Measurements from ENCODE around the gene AGBL4.
"Not testable (repeated sequence)": the region's sequence is repeated elsewhere in the genome, so short reads cannot be mapped to it uniquely, and the experiment has no call there.

The AGBL4 gene

DNA sequence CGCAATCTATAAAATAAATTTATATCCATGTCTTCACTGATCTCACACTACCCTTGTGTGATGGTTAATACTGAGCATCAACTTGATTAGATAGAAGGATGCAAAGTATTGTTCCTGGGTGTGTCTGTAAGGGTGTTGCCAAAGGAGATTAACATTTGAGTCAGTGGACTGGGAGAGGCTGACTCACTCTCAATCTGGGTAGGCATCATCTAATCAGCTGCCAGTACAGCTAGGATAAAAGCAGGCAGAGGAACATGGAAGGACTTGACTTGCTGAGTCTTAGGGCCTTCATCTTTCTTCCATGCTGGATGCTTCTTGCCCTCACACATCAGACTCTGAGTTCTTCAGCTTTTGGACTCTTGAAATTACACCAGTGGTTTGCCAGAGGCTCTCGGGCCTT lies 615.4 kb downstream of the AGBL4 start:
- no peak for DNase-seq

DNA sequence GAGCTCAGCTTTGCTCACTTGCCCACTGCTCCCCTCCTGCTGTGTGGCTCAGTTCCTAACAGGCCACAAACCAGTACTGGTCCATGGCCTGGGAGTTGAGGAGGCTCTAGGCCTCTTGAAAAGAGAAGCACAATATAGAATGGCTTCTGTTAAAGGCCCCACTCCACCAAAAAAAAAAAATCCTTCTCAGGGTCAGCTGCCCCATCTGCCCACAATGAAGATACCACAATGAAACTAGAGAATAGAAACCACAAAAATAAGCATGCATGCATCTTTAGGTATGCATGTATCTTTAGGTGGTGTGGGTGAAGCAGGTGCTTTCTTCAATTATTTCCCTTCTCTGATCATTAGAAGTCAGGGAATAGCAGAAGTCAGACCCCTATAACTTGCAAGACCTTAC lies 626.7 kb downstream of the AGBL4 start:
- DNase-seq: no peak

DNA sequence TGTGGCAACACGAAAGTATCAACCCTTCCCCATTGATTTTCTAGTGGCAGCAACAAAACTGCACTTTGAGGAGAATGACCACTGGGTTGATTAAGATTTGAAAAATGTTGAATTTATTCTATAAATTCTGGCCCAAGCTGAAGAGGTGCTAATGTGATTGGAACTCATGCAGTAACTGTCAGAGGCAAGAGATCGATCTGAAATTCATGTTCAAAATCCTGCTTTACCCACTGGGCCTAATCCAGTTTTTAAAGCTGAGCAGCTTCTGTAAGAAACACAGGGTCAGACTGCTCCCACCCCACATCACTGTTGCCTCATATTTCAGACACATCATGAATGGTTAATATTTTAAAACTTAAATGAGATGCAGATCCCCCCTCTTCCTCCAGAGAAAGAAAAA lies 629.6 kb downstream of the AGBL4 start:
- DNase-seq: no peak

DNA sequence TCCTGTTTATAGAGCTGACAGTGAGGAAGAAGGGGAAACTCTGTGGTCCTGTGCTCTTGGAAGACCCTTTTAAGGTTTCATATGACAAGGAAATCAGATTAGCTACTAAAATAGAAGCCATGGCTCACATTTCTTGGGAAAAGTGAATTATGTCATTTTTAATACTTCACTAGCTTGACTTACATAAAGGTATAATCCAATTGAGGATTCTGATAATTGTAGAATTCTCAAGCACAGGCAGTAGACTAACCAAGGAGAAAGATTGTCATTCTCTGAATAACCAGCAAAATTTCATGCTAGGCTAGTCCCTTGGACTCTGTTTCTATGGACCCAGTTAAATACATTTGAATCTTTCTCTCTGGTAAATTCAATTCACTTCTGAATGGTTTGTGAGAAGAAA lies 634.1 kb downstream of the AGBL4 start:
- no peak for DNase-seq

DNA sequence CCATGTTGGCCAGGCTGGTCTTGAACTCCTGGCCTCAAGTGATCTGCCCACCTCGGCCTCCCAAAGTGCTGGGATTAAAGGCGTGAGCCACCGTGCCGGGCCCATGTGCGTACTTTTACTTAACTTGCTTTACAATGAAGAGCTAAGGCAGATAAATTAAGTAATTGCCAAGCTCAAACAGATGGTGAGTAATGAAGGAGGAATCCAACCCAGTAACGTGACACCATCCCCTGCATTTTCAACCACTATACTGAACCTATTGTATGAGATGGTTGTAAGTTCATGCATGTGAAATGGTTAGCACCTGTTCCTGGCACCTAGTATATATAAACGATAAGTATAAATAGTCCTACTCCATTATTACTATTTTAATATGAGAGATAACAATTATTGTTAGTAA lies 659.1 kb downstream of the AGBL4 start:
- no peak for DNase-seq

DNA sequence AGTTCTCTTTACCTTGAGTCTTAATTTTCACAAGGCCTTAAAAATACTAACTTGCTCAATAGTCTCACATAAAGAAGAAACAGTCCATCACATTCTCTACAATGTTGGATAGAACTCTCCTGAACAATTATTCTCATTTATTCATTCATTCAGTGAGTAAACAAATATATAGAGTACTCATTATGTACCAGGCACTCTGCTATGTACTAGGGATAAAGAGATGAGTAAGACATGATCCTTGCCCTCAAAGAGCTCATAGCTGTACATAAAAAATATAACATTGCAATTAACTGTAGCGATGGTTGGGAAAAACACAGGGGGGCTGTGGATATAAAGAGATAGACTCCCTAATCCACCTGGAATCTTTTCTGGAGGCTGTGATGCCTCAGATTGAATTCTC lies 660.1 kb downstream of the AGBL4 start:
- DNase-seq: no peak

DNA sequence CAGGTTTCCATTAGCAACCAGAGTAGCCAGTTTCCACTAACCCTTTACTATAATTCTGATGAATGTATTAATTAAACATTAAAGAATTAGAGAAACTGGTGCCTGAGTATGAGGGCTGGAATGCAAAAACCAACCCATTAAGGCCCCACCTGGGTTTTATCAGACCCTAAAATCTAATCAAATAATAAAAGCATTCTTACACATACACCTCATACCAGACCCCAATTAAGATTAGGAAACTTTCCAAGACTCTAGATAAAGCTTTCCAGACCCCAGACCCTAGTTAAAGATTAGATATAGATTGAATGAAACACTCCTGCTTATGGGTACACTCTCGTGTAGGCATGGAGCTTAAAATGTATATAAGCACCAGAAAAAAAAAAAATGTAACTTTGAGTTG lies 665.7 kb downstream of the AGBL4 start:
- no peak for DNase-seq

DNA sequence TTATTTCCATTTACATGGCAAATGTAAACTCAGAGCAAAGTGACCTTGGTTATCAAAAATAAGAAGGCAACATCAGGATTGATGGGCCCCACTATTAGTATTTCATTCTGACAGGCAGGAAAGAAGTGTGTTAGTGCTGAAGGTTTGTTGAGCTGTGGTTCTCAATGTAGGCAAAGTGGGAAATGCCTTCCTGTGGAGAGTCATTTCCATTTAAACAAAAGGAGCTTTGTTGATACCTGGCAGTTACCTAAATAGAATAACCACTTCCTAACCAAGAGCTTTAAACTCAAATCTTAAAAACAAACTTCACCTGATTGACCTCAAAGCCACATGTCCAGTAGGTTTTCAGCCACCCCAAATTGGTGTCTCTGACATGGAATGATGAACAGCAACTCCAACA lies 667.2 kb downstream of the AGBL4 start:
- DNase-seq: no peak

DNA sequence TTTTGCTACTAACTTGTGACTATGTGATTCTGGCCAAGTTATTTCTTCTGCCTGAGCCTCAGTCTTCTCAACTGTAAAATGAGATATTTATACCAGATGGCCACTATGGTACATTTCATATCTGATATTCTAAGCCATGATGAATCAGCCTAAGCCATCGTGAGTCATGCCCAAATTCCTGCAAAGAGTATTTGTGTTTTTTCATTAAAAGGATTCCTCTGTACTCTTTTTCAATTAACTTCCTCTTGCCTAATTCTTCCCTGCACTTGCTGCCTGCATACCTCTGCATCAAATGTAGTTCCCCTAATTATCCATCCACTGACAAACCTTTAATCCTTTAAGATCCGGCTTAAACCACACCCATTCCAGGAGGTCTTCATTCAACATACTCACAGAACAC lies 672.0 kb downstream of the AGBL4 start:
- DNase-seq: no peak

DNA sequence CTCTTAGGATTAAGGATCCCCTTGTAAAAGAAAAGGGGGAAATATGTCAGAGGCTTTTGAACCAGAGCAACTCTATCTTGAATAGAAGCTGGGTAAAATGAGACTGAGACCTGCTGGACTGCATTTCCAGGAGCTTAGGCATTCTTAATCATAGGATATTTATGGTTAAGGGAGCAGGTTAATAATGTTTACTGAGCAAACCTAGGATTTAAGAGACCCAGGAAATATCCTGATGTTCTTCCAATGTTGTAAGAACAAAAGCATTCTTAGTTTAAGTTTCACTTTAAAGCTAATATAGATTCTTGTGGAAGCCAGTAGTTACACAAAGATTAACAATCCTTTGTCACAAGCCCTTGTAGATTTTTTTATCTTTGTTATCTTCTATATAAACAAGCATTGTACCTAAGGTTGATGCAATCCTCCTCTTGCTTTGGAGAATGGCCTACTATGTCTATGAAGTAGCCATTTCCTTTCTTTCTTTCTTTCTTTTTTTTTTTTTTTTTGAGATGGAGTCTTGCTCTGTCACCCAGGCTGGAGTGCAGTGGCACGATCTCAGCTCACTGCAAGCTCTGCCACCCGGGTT lies 676.9 kb downstream of the AGBL4 start:
- DNase-seq: no peak

DNA sequence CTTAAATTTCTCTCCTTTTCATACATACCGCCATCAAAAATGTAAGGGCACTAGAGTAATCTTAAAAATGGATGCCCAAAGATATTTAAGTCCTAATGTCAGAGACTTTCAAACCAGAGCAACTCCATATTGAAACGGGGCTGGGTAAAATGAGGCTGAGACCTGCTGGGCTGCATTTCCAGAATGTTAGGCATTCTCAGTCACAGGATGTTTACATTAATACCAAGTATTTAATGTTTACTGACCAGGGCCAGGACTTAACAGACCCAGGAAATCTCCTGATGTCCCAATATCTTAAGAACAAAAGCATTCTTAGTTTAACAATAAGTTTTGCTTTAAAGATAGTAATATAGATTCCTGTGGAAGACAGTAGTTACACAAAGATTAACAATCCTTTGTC lies 683.2 kb downstream of the AGBL4 start:
- DNase-seq: no peak

DNA sequence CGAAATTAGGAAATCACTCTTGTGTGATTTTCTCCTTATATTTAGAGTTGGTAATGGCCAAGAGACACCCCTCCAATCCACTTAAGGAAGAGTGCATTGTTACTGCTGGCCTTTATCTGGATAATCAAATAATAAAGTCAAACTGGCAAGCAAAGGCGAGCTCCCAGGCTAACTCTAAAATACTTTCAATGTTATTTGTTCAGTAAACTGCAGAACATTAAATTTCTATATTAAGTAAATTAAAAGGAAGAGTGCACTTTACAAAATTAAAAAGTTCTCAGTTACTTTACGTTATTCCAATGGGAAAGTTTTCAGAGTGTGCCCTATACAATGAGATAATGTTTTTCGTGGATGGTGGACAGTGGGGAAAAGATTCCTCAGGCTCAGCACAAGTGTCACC lies 684.7 kb downstream of the AGBL4 start:
- no peak for DNase-seq

DNA sequence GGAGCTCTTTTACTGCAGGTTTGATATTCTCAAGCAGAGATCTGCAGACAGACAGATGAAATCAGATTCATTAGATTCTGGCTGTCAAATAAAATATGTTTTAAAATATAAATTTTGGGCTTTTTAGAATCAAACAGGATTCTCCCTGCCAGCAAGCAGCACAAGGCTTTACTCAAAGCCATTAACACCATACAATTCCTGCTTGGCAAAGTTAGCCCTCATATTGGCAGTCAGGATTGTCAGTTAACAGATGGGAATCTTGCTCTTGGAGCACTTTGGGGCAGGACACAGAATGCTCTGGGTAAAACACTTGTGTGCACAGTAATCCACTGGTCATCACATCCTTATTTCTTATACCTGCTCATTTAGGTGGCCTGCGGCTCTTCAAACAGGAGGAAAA lies 686.5 kb downstream of the AGBL4 start:
- no peak for DNase-seq

DNA sequence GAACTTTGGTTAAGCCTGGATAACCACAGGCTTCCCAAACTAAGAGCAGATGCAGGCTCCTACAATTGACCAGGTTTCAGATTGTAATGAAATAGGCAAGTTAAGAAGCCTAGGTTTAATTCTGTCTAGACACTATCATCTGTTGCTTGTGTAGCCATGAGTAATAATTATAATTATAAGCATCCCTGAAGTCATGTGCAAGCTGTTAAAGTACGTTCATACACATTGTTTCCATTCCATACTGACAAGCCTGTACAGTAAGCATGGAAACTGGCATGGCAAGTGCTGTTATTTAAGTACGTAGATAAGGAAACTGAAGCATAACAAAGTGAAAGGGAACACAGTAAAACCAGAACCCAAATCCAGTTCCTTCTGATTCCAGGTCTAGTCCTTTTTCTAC lies 689.8 kb downstream of the AGBL4 start:
- no peak for DNase-seq

DNA sequence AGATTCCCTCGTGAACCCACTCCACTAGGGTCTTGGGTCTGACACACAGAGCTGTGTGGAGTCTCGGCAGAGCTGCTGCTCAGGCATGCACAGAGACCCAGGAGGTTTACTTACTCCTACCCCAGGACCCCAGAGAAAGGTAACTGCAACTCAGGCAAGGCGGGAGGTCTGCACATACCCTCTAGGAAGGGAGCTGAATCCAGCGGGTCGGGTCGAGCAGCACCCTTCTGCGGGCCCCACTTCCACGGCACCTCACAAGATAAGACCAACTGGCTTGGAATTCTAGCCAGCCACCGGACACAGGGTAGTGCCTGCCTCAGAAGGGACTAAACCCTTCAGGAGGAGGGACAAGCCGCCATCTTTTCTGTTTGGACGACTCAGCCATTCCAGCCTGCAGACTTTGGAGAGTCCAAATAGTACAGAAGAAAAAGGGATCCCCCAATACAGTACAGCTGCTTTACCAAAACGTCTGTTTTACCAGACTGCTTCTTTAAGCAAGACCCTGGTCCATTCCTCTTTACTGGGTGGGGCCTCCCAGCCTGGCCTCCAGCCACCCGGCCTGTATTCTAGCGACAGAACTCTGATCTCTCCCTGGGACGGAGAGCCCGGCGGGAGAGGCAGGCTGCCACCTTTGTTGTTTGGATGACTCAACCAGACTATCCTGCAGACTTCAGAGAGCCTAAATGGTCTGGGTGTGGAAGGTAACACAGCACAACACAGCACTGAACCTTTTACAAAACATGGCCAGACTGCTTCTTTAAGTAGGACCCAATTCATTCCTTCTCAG lies 692.5 kb downstream of the AGBL4 start:
- no peak for DNase-seq

DNA sequence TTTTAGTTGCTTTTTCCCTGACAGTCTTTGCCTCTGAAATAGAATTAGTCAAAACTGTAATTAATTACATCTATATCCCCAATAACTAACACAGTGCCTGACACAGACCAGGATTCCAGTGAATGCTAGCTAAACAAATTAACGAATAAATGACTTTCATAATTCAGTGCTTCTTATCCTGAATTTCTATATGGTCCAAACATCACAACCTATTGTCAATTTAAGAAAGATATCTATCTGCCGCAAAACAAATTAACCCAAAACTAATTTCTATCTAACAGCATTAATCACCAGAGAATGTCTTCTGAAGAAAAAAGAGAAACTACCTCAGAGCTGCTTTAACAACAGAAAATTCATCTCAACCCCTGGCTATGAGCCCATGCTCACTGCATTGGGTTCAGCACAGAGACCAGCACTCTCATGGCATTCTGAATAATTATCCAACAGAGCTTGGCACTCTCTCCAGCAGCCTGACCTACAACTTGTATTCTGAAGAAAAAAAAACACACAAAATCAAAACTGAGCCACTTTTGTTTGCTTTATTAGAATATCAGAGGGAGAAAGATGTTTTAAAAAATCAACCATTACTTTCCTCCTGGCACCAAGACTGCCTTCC lies 699.7 kb downstream of the AGBL4 start:
- DNase-seq: no peak

DNA sequence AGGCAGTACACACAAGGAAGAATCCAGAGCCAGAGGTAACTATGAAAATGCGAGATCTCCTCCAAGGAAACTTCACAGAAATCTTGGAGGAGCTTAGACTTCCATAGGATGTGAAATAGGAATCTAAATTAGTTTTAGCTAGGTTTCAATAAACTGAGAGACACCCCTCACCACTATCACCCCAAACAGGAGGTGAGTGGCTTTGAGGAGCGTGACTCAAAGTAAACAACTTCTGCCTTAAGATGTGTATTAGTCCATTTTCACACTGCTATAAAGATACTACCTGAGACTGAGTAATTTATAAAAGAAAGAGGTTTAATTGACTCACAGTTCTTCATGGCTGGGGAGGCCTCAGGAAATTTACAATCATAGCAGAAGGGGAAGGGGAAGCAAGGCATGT lies 703.3 kb downstream of the AGBL4 start:
- DNase-seq: not testable (repeated sequence)

DNA sequence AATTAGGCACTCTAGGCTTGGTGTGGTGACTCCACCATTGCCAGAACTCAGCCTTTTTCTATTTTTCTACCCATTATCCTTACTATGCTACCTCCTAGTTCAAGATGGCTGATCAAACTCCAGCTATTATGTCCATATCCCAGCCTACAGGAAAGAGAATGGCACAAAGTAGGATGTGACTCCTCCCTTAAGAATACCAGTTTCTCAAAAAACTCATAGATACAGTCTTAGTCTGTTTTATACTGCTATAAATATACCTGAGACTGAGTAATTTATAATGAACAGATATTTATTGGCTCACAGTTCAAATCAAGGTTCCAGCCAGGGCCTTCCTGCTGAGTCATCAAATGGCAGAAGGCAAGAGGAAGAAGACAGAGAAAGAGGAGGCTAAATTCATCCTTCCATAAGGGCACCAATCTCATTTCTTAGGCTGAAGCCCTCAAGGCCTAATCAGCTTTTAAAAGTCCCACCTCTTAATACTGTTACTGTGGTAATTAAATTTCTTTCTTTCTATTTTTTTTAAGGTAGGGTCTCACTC lies 704.3 kb downstream of the AGBL4 start:
- no peak for DNase-seq

DNA sequence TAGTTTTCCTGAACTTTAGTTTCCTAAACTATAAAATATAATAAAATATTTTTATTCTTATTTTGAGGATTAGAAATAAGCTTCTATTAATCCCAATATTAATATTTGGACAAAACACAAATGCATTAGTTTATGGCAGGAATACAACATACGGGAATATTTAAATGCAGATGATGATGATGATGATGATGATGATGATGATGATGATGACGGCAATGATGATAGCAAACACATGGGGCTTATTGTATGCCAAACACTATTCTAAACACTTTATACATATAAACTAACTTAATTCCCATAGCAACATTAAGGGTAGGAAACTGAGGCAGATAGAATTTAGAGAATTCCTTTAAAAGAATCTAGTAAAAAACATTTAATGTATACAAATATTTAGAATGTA lies 705.5 kb downstream of the AGBL4 start:
- DNase-seq: no peak

DNA sequence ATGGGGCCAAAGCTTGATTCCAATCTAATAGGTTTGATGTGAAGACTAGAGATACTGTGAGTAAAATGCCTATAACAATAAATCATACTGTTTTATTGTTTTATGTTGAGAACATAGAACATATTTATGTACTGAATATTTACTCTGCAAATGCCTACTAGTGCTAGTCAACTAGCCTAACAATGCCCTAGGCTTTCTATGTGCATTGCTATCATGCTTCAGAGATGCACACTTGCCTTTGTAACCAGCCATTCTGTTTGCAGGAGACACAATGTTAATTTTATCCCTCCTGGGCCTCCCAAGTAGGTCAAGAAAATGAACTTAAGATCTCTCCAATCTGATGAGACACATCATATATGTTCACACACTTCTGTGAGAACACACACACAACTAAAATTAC lies 716.3 kb downstream of the AGBL4 start:
- no peak for DNase-seq

DNA sequence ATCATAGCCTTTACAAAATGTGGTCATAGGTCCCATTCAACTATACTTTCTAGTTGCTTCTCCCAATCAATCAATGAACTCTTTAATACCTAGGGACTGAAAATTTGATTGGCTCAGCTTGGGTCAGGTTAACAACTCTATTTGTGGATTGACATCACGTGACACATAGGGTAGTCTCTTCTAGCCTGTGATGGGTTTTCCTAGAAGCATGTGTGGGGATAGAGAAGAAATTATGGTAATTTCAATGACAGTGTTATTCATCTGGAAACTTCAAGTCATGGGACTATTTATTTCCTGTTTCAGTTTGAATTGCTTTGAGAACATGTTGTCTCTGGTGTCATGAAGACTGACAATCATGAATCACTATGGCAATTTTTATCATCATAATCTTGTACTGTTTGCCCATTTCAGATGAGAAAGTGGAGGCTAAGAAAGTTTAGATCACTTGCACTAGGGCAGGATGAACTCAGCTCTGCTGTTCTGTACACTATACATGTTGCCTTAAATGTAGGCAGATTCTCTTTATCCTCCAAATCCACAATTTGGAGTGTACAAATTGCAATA lies 717.2 kb downstream of the AGBL4 start:
- DNase-seq: no peak

DNA sequence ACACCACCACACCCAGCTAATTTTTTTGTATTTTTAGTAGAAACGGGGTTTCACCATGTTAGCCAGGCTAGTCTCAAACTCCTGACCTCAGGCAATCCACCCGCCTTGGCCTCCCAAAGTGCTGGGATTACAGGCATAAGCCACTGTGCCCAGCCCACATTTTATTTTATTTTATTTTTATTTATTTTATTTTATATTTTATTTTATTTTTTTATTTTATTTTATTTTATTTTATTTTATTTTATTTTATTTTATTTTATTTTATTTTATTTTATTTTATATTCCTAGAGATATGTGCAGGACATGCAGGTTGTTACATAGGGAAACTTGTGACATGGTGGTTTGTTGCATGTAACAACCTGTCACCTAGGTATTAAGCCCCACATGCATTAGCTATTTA lies 721.4 kb downstream of the AGBL4 start:
- DNase-seq: not testable (repeated sequence)

DNA sequence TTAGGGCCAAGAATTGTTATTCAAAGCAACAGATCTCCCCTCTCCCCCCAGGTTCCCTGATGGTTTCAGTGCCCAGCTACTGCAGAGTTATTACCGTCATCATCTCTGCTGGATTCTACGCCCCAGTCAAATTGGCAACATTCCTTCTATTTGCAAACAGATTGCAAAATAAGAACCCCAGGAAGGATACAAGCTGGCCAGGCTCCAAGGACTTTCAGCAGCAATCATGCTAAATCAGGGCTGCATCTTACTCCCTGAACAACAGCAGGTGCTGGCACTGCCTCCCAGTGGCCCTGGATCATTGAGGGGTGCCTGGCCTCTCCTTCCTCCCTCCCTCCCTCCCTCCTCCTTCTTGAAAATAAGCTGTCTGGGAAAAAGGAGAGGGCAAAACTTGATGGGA lies 725.5 kb downstream of the AGBL4 start:
- no peak for DNase-seq

DNA sequence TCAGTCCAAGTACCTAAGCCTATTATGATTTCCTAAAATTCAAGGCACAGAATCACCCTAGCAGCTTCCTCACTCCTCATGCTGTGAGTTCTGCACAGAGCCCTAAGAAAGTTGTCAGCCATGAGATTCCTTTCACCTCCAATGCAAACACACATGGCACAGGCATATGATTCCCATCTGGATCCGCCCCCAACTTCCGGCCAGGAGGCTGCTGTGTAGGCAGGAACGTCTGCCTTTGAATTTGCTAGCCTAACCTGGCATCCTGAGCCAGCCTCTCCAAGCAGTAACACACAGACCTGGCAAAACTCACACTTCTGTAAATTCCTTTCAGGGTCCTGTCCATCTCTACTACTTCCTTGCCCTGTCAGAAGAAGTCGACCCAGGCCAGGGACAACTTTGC lies 726.0 kb downstream of the AGBL4 start:
- no peak for DNase-seq
